Liver (tissue), 3 donors: ENCODE results near the gene LTO1.

Experiments used
- CTCF ChIP-seq: fragments of 150-350 bp; IDR thresholded peaks from 2 replicates; pipeline ENCODE4 v1.5.1; 2017; ENCODE audit warnings: improper control_type of control experiment, low read depth, low read length; ENCODE audit not compliant: missing input control
- FOXA2 ChIP-seq: IDR thresholded peaks from 2 replicates; pipeline ENCODE4 v1.6.1; 2016; ENCODE audit warnings: antibody characterized with exemption
- REST ChIP-seq: IDR thresholded peaks from 2 replicates; pipeline ENCODE4 v1.6.1; 2016; ENCODE audit warnings: antibody characterized with exemption, mild to moderate bottlenecking
- TAF1 ChIP-seq: conservative IDR thresholded peaks from 2 replicates; pipeline ENCODE4 v1.6.1; 2016; ENCODE audit warnings: antibody characterized with exemption, mild to moderate bottlenecking
- TF ChIP-seq, protein P1 (sequence below): IDR thresholded peaks from 2 replicates; pipeline ENCODE4 v1.6.1; 2016; ENCODE audit warnings: antibody characterized with exemption
- donor health status: healthy.
- donor health status: healthy.

DNA sequence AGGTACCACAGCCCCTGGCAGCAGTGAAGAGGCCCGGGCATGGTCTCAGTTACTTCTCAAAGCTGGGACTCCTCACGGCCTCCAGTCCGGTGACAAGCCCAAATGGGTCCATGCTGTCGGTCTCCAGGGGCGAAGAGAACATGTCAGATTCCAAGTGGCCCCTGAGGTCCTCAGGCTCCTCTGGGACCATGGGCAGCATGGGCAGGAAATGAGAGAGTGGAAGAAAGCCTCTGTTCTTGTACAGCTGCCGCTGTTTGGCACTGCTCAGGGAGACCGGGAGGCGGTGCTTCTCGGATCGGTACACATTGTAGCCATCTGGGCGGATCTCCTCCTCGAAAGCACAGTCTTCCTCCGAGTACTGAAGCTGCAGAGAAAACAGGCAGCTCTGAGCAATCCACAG, 24.1 kb upstream of the LTO1 start:
- TF ChIP-seq REST (no peak), CTCF (no peak), TAF1 (no peak), FOXA2 (no peak)
- TF ChIP-seq, protein P1, sequence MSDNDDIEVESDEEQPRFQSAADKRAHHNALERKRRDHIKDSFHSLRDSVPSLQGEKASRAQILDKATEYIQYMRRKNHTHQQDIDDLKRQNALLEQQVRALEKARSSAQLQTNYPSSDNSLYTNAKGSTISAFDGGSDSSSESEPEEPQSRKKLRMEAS = no peak
